HEK293 (cell line): ENCODE measurements around the gene GALNT2.

Experiments used
- CTCF ChIA-PET: fragments of 350-600 bp; formaldehyde crosslinking; extraction: SDS; loops from one replicate; lab custom pipeline; 2021; ENCODE audit warnings: antibody characterized with exemption; lab: Yijun Ruan, JAX
- POLR2A ChIA-PET: fragments of 300-600 bp; formaldehyde crosslinking; extraction: SDS; loops from one replicate; lab custom pipeline; 2020; ENCODE audit warnings: antibody characterized with exemption, inconsistent platforms; lab: Yijun Ruan, JAX
- H3K27ac ChIP-seq: fragments of 200-500 bp; sonication (Bioruptor generic); 2 replicates; pipeline ENCODE4 v1.5.1; 2014; ENCODE audit warnings: low read depth, low read length, control low read depth, inconsistent platforms; ENCODE audit errors: extremely low read depth
- H3K36me3 ChIP-seq, 2 experiments: fragments of 200-500 bp in 1 of 2; sonication (Bioruptor generic) in 1 of 2; 1 replicate in 1 of 2; 2 replicates in 1 of 2; pipeline ENCODE4 v1.5.1; 2014 to 2017; ENCODE audit warnings: inconsistent platforms in 2 of 2, low read length in 2 of 2; ENCODE audit not compliant: control insufficient read depth in 2 of 2, insufficient read depth in 1 of 2
- H3K4me1 ChIP-seq: fragments of 200-500 bp; sonication (Bioruptor generic); 2 replicates; pipeline ENCODE4 v1.5.1; 2014; ENCODE audit warnings: mild to moderate bottlenecking, low read length, inconsistent platforms; ENCODE audit not compliant: control insufficient read depth, insufficient read depth
- H3K4me3 ChIP-seq: 2 replicates; pipeline ENCODE4 v1.5.1; 2011; ENCODE audit warnings: low read depth, mild to moderate bottlenecking, control low read depth, low read length, moderate library complexity
- H3K9me3 ChIP-seq: fragments of 200-500 bp; sonication (Bioruptor generic); 2 replicates; pipeline ENCODE4 v1.5.1; 2014; ENCODE audit warnings: low read depth, low read length, inconsistent platforms; ENCODE audit not compliant: control insufficient read depth, insufficient read depth
- EGR2 ChIP-seq: fragments of 450-650 bp; formaldehyde crosslinking; IDR thresholded peaks from 2 replicates; pipeline ENCODE4 v1.5.1; 2016; ENCODE audit warnings: low read depth, missing biosample characterization, missing genetic modification characterization
- GLI4 ChIP-seq: fragments of 450-650 bp; formaldehyde crosslinking; IDR thresholded peaks from 2 replicates; pipeline ENCODE4 v1.5.1; 2016; ENCODE audit warnings: missing biosample characterization, missing genetic modification characterization
- GLIS1 ChIP-seq: fragments of 450-650 bp; formaldehyde crosslinking; IDR thresholded peaks from 2 replicates; pipeline ENCODE4 v1.5.1; 2016; ENCODE audit warnings: missing biosample characterization, missing genetic modification characterization
- HOXA7 ChIP-seq: sonication (generic); formaldehyde crosslinking; IDR thresholded peaks from 2 replicates; pipeline ENCODE4 v1.8.1; 2022; ENCODE audit warnings: missing genetic modification reagents, borderline replicate concordance
- KLF16 ChIP-seq: fragments of 450-650 bp; formaldehyde crosslinking; IDR thresholded peaks from 2 replicates; pipeline ENCODE4 v1.5.1; 2017; ENCODE audit warnings: missing biosample characterization, missing genetic modification characterization
- TRIM28 ChIP-seq: IDR thresholded peaks from 2 replicates; pipeline ENCODE4 v1.6.1; 2011; ENCODE audit warnings: low read length, control low read depth, borderline replicate concordance
- ZBTB1 ChIP-seq: fragments of 450-650 bp; formaldehyde crosslinking; IDR thresholded peaks from 2 replicates; pipeline ENCODE4 v1.5.1; 2016; ENCODE audit warnings: missing biosample characterization, missing genetic modification characterization
- ZFHX2 ChIP-seq: fragments of 450-650 bp; formaldehyde crosslinking; conservative IDR thresholded peaks from 2 replicates; pipeline ENCODE4 v1.5.1; 2016; ENCODE audit warnings: missing biosample characterization, missing genetic modification characterization
- ZNF121 ChIP-seq: fragments of 450-650 bp; formaldehyde crosslinking; IDR thresholded peaks from 2 replicates; pipeline ENCODE4 v1.5.1; 2016; ENCODE audit warnings: missing biosample characterization, missing genetic modification characterization
- ZNF16 ChIP-seq: fragments of 450-650 bp; formaldehyde crosslinking; IDR thresholded peaks from 2 replicates; pipeline ENCODE4 v1.5.1; 2016; ENCODE audit warnings: low read depth, missing biosample characterization, missing genetic modification characterization
- ZNF23 ChIP-seq: fragments of 450-650 bp; formaldehyde crosslinking; IDR thresholded peaks from 2 replicates; pipeline ENCODE4 v1.5.1; 2016; ENCODE audit warnings: missing biosample characterization, missing genetic modification characterization, borderline replicate concordance
- ZNF24 ChIP-seq: fragments of 450-650 bp; formaldehyde crosslinking; IDR thresholded peaks from 2 replicates; pipeline ENCODE4 v1.5.1; 2016; ENCODE audit warnings: missing biosample characterization, missing genetic modification characterization
- ZNF292 ChIP-seq: fragments of 450-650 bp; formaldehyde crosslinking; IDR thresholded peaks from 2 replicates; pipeline ENCODE4 v1.5.1; 2016; ENCODE audit warnings: low read depth, missing biosample characterization, missing genetic modification characterization, borderline replicate concordance
- ZNF311 ChIP-seq: fragments of 450-650 bp; formaldehyde crosslinking; IDR thresholded peaks from 2 replicates; pipeline ENCODE4 v1.5.1; 2017; ENCODE audit warnings: missing biosample characterization, missing genetic modification characterization, borderline replicate concordance
- ZNF335 ChIP-seq: fragments of 450-650 bp; formaldehyde crosslinking; conservative IDR thresholded peaks from 2 replicates; pipeline ENCODE4 v1.5.1; 2016; ENCODE audit warnings: missing biosample characterization, missing genetic modification characterization
- ZNF341 ChIP-seq: fragments of 450-650 bp; formaldehyde crosslinking; IDR thresholded peaks from 2 replicates; pipeline ENCODE4; 2016; ENCODE audit warnings: low read depth, missing biosample characterization, missing genetic modification characterization
- ZNF404 ChIP-seq: fragments of 450-650 bp; formaldehyde crosslinking; IDR thresholded peaks from 2 replicates; pipeline ENCODE4 v1.5.1; 2017; ENCODE audit warnings: missing biosample characterization, missing genetic modification characterization
- ZNF521 ChIP-seq: fragments of 450-650 bp; formaldehyde crosslinking; IDR thresholded peaks from 2 replicates; pipeline ENCODE4 v1.5.1; 2017; ENCODE audit warnings: missing biosample characterization, mild to moderate bottlenecking, missing genetic modification characterization
- ZNF548 ChIP-seq: fragments of 450-650 bp; formaldehyde crosslinking; IDR thresholded peaks from 2 replicates; pipeline ENCODE4 v1.5.1; 2016; ENCODE audit warnings: missing biosample characterization, missing genetic modification characterization
- ZNF571 ChIP-seq: fragments of 450-650 bp; formaldehyde crosslinking; IDR thresholded peaks from 2 replicates; pipeline ENCODE4 v1.5.0; 2017; ENCODE audit warnings: missing biosample characterization, missing genetic modification characterization
- ZNF600 ChIP-seq: fragments of 450-650 bp; formaldehyde crosslinking; IDR thresholded peaks from 2 replicates; pipeline ENCODE4 v1.5.1; 2016; ENCODE audit warnings: missing biosample characterization, missing genetic modification characterization
- ZSCAN30 ChIP-seq: fragments of 450-650 bp; IDR thresholded peaks from 2 replicates; pipeline ENCODE4 v1.5.1; 2018; ENCODE audit warnings: missing biosample characterization, mild to moderate bottlenecking, missing genetic modification characterization, moderate library complexity
- TF ChIP-seq, protein P1 (sequence below): fragments of 450-650 bp; formaldehyde crosslinking; IDR thresholded peaks from 2 replicates; pipeline ENCODE4 v1.5.1; 2017; ENCODE audit warnings: missing biosample characterization, missing genetic modification characterization
- TF ChIP-seq, protein P2 (sequence below): fragments of 450-650 bp; formaldehyde crosslinking; IDR thresholded peaks from 2 replicates; pipeline ENCODE4 v1.5.1; 2016; ENCODE audit warnings: missing biosample characterization, missing genetic modification characterization
- TF ChIP-seq, protein P3 (sequence below): fragments of 450-650 bp; formaldehyde crosslinking; IDR thresholded peaks from 2 replicates; pipeline ENCODE4 v1.5.1; 2016; ENCODE audit warnings: missing biosample characterization, missing genetic modification characterization, borderline replicate concordance
- TF ChIP-seq, protein P4 (sequence below): fragments of 450-650 bp; IDR thresholded peaks from 2 replicates; pipeline ENCODE4 v1.5.1; 2018; ENCODE audit warnings: missing biosample characterization, missing genetic modification characterization

GALNT2 gene

DNA sequence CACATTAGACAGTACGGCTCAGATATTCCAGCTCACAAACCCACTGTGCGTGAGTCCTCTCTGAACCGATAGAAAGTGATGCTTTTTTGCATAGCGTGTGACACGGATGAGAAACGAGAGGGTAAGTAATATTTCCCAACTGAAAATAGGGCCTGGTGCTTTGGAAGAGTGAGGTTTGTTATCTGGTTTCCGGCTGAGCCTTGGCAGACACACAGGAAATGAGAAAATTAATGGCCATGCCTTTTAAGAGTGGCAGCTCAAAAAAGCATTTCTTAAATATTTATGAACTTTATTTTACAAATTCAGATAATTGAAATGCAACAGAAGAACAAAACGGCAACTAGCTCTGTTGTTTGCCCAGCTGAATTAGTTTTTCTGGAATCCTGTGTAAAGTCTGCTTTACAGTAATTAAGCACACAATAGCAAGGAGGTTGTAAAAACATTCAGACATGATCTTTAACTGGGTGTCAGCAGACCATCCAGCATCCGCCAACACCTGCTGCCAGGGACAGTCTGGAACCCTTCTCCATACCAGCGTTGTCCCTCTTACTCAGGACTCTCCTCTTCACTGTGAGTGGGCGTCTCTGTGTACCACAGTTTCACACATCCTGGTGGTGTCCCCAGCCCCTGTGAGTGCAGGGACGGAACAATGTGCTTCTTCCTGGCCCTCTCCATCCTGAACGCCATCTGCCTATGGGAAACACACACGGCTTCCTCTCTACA, 203.7 kb downstream of the GALNT2 start:
- no peak for TF ChIP-seq ZNF571
- no peak for TF ChIP-seq HOXA7 (CRISPR knock-in tag)
- TF ChIP-seq EGR2 (tag by site-specific recombination): 0 out of 2 replicates have a peak, but pooled peaks have one; percentile 24
- TF ChIP-seq KLF16 (tag by site-specific recombination): no peak
- TF ChIP-seq ZNF548 (tag by site-specific recombination): no peak
- TF ChIP-seq ZSCAN30 (tag by site-specific recombination): 0 out of 2 replicates have a peak, but pooled peaks have one; percentile 20
- TF ChIP-seq GLI4 (tag by site-specific recombination): no peak
- TF ChIP-seq, protein P1, sequence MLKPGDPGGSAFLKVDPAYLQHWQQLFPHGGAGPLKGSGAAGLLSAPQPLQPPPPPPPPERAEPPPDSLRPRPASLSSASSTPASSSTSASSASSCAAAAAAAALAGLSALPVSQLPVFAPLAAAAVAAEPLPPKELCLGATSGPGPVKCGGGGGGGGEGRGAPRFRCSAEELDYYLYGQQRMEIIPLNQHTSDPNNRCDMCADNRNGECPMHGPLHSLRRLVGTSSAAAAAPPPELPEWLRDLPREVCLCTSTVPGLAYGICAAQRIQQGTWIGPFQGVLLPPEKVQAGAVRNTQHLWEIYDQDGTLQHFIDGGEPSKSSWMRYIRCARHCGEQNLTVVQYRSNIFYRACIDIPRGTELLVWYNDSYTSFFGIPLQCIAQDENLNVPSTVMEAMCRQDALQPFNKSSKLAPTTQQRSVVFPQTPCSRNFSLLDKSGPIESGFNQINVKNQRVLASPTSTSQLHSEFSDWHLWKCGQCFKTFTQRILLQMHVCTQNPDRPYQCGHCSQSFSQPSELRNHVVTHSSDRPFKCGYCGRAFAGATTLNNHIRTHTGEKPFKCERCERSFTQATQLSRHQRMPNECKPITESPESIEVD (tag by site-specific recombination): peak; percentile 84
- no peak for TF ChIP-seq ZNF121 (tag by site-specific recombination)
- TF ChIP-seq ZNF600: peak; percentile 38; the same call in 1 of the 2 replicates
- no peak for TF ChIP-seq ZNF521 (tag by site-specific recombination)
- no peak for TF ChIP-seq ZNF404
- TF ChIP-seq GLIS1 (tag by site-specific recombination): peak; percentile 29; the same call in 1 of the 2 replicates
- TF ChIP-seq ZNF24: no peak
- peak; percentile 58 for TF ChIP-seq ZFHX2 (tag by site-specific recombination)
- TF ChIP-seq TRIM28: peak; percentile 20; the same call in 1 of the 2 replicates

DNA sequence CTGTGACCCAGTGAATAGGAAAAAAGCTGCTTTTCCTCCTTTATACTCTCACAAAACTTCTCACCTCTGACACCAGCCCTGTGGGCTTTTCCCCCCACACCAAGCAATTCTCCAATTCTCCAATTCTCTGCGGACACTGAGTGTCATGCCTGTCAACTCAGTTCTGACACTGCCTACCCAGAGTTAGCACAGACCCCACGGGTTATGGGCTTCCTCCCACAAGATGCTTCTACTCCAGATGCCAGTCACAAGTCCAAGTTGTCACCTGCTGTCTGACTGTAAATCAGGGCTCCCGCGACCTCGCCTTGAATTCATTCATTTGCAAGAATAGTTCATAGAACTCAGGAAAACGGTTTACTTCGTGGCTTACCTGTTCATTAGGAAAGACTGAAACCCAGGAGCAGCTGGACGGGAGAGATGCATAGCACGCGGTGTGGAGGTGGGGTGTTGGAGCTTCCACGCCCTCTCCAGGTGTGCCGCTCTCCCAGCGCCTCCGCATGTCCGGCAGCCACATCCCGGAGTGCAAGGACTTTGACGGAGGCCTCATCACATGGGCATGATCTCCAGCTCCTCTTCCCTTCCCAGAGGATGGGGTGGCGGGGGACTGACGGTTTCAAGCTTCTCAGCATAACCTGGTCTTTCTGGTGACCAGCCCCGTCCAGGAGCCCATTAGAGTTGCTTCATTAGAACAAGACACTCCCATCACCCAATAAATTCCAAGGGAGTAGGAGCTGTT, 204.4 kb downstream of the GALNT2 start:
- TF ChIP-seq ZNF341 (tag by site-specific recombination): no peak
- POLR2A ChIA-PET: no interaction called here
- Histone ChIP-seq H3K36me3 (peaks cover 14 to 15% of the 10 kb centered on the region in 2 experiments), H3K4me1 (peaks cover 12% of the 10 kb centered on the region), H3K4me3 (no peak overlapping the region), H3K9me3 (no peaks in the 10 kb centered on the region), H3K27ac (no peak overlapping the region; the same call in 1 of the 2 replicates)
- CTCF ChIA-PET: interaction anchor here (1.0 to 1.2 kb wide), 6 partner anchors 9 to 611 kb away, joined by 3 to 4 read pairs (median 3); no protein-coding TSS in a partner anchor

More for the DNA sequence above, 203.7 kb downstream of the GALNT2 start:
- Histone ChIP-seq H3K4me3 (no peak overlapping the region), H3K36me3 (peaks cover 10 to 11% of the 10 kb centered on the region in 2 experiments), H3K27ac (peak overlapping the region; percentile 45; the same call in 1 of the 2 replicates), H3K9me3 (no peaks in the 10 kb centered on the region), H3K4me1 (peaks cover 12% of the 10 kb centered on the region)
- POLR2A ChIA-PET: no interaction called here
- CTCF ChIA-PET: interaction anchor here (0.6 to 1.2 kb wide), 6 partner anchors 18 to 756 kb away, joined by 3 to 4 read pairs (median 3); no protein-coding TSS in a partner anchor

DNA sequence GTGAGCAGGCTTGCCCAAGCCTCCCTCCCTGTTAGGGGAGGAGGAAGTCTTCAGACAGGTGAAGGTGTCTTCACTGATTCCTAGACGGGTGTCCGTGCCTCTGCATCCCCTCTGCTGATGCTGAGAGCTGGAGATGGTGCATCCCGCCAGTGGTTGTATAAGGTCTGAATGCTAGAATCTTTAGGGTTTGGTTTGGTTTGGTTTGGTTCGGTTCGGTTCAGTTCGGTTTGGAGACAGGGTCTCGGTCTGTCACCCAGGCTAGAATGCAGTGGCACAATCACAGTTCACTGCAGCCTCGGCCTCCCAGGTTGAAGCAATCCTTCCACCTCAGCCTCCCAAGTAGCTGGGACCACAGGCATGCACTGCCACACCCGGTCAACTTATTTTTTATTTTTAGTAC, 205.5 kb downstream of the GALNT2 start:
- H3K27ac ChIP-seq: no peak overlapping the region
- peaks cover 15 to 19% of the 10 kb centered on the region in 2 experiments for H3K36me3 ChIP-seq
- no peaks in the 10 kb centered on the region for H3K9me3 ChIP-seq
- ChIA-PET POLR2A (no interaction called here), CTCF (no interaction called here)
- peaks cover 12% of the 10 kb centered on the region for H3K4me1 ChIP-seq
- no peak overlapping the region for H3K4me3 ChIP-seq
- TF ChIP-seq ZNF521 (tag by site-specific recombination) (no peak), ZNF292 (tag by site-specific recombination) (no peak), ZBTB1 (tag by site-specific recombination) (no peak), ZNF311 (tag by site-specific recombination) (no peak), ZNF16 (tag by site-specific recombination) (no peak), ZNF23 (tag by site-specific recombination) (no peak), ZNF335 (tag by site-specific recombination) (no peak)
- TF ChIP-seq, protein P2, sequence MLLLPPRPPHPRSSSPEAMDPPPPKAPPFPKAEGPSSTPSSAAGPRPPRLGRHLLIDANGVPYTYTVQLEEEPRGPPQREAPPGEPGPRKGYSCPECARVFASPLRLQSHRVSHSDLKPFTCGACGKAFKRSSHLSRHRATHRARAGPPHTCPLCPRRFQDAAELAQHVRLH (tag by site-specific recombination): no peak
- TF ChIP-seq, protein P3, sequence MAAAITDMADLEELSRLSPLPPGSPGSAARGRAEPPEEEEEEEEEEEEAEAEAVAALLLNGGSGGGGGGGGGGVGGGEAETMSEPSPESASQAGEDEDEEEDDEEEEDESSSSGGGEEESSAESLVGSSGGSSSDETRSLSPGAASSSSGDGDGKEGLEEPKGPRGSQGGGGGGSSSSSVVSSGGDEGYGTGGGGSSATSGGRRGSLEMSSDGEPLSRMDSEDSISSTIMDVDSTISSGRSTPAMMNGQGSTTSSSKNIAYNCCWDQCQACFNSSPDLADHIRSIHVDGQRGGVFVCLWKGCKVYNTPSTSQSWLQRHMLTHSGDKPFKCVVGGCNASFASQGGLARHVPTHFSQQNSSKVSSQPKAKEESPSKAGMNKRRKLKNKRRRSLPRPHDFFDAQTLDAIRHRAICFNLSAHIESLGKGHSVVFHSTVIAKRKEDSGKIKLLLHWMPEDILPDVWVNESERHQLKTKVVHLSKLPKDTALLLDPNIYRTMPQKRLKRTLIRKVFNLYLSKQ (tag by site-specific recombination): no peak
- TF ChIP-seq, protein P4, sequence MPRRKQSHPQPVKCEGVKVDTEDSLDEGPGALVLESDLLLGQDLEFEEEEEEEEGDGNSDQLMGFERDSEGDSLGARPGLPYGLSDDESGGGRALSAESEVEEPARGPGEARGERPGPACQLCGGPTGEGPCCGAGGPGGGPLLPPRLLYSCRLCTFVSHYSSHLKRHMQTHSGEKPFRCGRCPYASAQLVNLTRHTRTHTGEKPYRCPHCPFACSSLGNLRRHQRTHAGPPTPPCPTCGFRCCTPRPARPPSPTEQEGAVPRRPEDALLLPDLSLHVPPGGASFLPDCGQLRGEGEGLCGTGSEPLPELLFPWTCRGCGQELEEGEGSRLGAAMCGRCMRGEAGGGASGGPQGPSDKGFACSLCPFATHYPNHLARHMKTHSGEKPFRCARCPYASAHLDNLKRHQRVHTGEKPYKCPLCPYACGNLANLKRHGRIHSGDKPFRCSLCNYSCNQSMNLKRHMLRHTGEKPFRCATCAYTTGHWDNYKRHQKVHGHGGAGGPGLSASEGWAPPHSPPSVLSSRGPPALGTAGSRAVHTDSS: no peak
